A673 (cell line): ENCODE measurements around the gene LRP1.

Experiments
- EZH2 ChIP-seq: fragments of 200-600 bp; sonication (generic); IDR thresholded peaks from 2 replicates; pipeline ENCODE4 v1.6.1; 2017; ENCODE audit warnings: borderline replicate concordance, low read depth, mild to moderate bottlenecking, mixed read lengths, antibody characterized with exemption, low read length; ENCODE audit not compliant: poor library complexity, severe bottlenecking
- TF ChIP-seq, protein P1 (sequence below): fragments of 300-800, 200-600 bp; sonication (generic); conservative IDR thresholded peaks from 2 replicates; pipeline ENCODE4 v1.5.1; 2017; ENCODE audit warnings: low read depth, mild to moderate bottlenecking, antibody characterized with exemption, low read length, moderate library complexity, mixed read lengths

DNA sequence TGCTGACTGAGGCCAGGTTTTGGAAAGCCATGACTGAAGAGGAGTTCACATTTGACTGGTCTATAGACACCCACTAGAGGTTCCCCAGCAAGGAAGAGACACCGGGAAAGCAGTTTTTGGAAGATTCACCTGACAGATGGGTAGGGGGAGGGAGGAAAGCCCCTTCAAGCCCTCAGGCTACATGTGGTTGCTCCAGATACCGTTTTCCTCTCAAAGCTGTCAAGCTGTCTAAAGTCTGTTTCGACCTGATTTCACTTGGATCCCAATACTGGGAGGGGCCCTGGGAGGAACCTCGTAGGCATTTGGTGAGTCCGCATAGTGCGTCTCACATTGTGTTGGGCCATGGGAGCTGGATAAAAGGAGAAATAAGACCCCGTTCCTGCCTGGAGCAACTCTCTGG is 1.7 kb upstream of the LRP1 start:
- TF ChIP-seq, protein P1, sequence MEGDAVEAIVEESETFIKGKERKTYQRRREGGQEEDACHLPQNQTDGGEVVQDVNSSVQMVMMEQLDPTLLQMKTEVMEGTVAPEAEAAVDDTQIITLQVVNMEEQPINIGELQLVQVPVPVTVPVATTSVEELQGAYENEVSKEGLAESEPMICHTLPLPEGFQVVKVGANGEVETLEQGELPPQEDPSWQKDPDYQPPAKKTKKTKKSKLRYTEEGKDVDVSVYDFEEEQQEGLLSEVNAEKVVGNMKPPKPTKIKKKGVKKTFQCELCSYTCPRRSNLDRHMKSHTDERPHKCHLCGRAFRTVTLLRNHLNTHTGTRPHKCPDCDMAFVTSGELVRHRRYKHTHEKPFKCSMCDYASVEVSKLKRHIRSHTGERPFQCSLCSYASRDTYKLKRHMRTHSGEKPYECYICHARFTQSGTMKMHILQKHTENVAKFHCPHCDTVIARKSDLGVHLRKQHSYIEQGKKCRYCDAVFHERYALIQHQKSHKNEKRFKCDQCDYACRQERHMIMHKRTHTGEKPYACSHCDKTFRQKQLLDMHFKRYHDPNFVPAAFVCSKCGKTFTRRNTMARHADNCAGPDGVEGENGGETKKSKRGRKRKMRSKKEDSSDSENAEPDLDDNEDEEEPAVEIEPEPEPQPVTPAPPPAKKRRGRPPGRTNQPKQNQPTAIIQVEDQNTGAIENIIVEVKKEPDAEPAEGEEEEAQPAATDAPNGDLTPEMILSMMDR: no peak
- TF ChIP-seq EZH2: no peak
